HepG2 (cell line): Measurements from ENCODE around the gene PRKRIP1. TPM values are rescaled to one million over a fixed set of nuclear protein-coding genes. Genes with fewer than 3 reads are reported as not detected.
A peak's percentile ranks its signal among the peaks of the same experiment; 100 is the strongest.

Experiments
- ATAC-seq: fragments of 200-7000 bp; cut with Tn5 transposase; 3 replicates; pipeline ENCODE4 v1.9.1; 2020; ENCODE audit warnings: mild to moderate bottlenecking, moderate library complexity
- BruUV-seq: library from RNA; stranded (reverse); fragments of 400-500 nt; replicated peaks from 2 replicates; lab custom pipeline; 2021; lab: Mats Ljungman, UMichigan
- CTCF ChIA-PET: fragments of 300-600 bp; formaldehyde crosslinking; extraction: SDS; loops from one replicate; lab custom pipeline; 2021; ENCODE audit warnings: low total read pairs, inconsistent platforms, low intra/inter-chr PET ratio; lab: Yijun Ruan, JAX
- POLR2A ChIA-PET: fragments of 350-600 bp; sonication (Branson Sonifier 250); formaldehyde crosslinking; loops from one replicate; lab custom pipeline; 2020; ENCODE audit warnings: antibody characterized with exemption, inconsistent platforms; lab: Yijun Ruan, JAX
- DNase-seq: peaks from one replicate; pipeline ENCODE4 v3.0.0-alpha.2; 2015; ENCODE audit warnings: low spot score
- FAIRE-seq: peaks from 3 replicates; lab custom pipeline; 2011; peaks lifted over from hg19 to GRCh38; lab: Jason Lieb, UNC
- H2AFZ ChIP-seq: one replicate; pipeline ENCODE4 v1.6.1; 2011; ENCODE audit warnings: low read length, inconsistent platforms
- H3K27ac ChIP-seq: fragments of 300-600 bp; 3 replicates; pipeline ENCODE4 v1.8.0; 2011; ENCODE audit warnings: mixed run types, mild to moderate bottlenecking, mixed read lengths, low read length, inconsistent platforms; ENCODE audit not compliant: insufficient read depth; ENCODE audit errors: extremely low read length
- H3K27me3 ChIP-seq, 2 experiments: fragments of 200-600 bp in 1 of 2; 2 replicates in 1 of 2; 3 replicates in 1 of 2; pipeline versions ENCODE4 v1.6.0 to v1.8.0; 2011; ENCODE audit warnings: low read length in 2 of 2, mild to moderate bottlenecking in 2 of 2, moderate library complexity in 2 of 2, inconsistent platforms in 1 of 2; ENCODE audit not compliant: insufficient read depth in 2 of 2, control insufficient read depth in 1 of 2
- H3K36me3 ChIP-seq, 2 experiments: fragments of 200-600 bp in 1 of 2; replicated peaks in 1 of 2; 2 replicates in 1 of 2; 3 replicates in 1 of 2; pipeline versions ENCODE4 v1.5.1 to v1.8.0; 2011; ENCODE audit warnings: low read length in 2 of 2, inconsistent platforms in 1 of 2; ENCODE audit not compliant: insufficient read depth in 2 of 2, control insufficient read depth in 1 of 2
- H3K4me1 ChIP-seq: 2 replicates; pipeline ENCODE4 v1.5.1; 2012; ENCODE audit warnings: low read length, inconsistent platforms; ENCODE audit not compliant: insufficient read depth
- H3K4me2 ChIP-seq: 2 replicates; pipeline ENCODE4 v1.6.0; 2011; ENCODE audit warnings: low read depth, low read length, inconsistent platforms
- H3K4me3 ChIP-seq, 3 experiments: fragments of 200-600 bp in 1 of 3; sonication (generic), shearing (Covaris generic) in 1 of 3; replicated peaks in 1 of 3; 2 replicates each; pipeline ENCODE4 v1.5.1; 2011 to 2016; ENCODE audit warnings: low read length in 3 of 3, inconsistent platforms in 2 of 3, low read depth in 2 of 3, mild to moderate bottlenecking in 2 of 3, control low read depth in 1 of 3, mixed read lengths in 1 of 3; ENCODE audit not compliant: insufficient read depth in 1 of 3
- H3K79me2 ChIP-seq: one replicate; pipeline ENCODE4 v1.6.1; 2011; ENCODE audit warnings: low read length, inconsistent platforms; ENCODE audit not compliant: insufficient read depth
- H3K9ac ChIP-seq: 2 replicates; pipeline ENCODE4 v1.6.0; 2011; ENCODE audit warnings: mild to moderate bottlenecking, low read depth, low read length, inconsistent platforms; ENCODE audit not compliant: insufficient read depth
- H3K9me3 ChIP-seq: 2 replicates; pipeline ENCODE4 v1.5.1; 2012; ENCODE audit warnings: mild to moderate bottlenecking, low read length
- H4K20me1 ChIP-seq: 2 replicates; pipeline ENCODE4 v1.6.0; 2011; ENCODE audit warnings: inconsistent platforms, mild to moderate bottlenecking, low read length, moderate library complexity; ENCODE audit not compliant: insufficient read depth
- AGO2 ChIP-seq: fragments of 200-400 bp; formaldehyde crosslinking; optimal IDR thresholded peaks from 2 replicates; pipeline ENCODE3; 2017; ENCODE audit warnings: mild to moderate bottlenecking, low read depth, low read length, moderate library complexity
- CCDC6 ChIP-seq: sonication (generic); formaldehyde crosslinking; IDR thresholded peaks from 2 replicates; pipeline ENCODE4 v1.8.1; 2022; ENCODE audit warnings: mild to moderate bottlenecking, missing genetic modification reagents, moderate library complexity
- FOSL1 ChIP-seq: sonication (generic); formaldehyde crosslinking; IDR thresholded peaks from 2 replicates; pipeline ENCODE4 v1.9.0; 2021; ENCODE audit warnings: missing genetic modification reagents, borderline replicate concordance
- FOXM1 ChIP-seq: sonication (generic); formaldehyde crosslinking; IDR thresholded peaks from 2 replicates; pipeline ENCODE4 v1.5.0; 2020; ENCODE audit warnings: missing genetic modification reagents
- KAT8 ChIP-seq: IDR thresholded peaks from 2 replicates; pipeline ENCODE4 v1.6.1; 2016; ENCODE audit warnings: missing genetic modification reagents, missing compliant biosample characterization
- NFIC ChIP-seq: IDR thresholded peaks from 2 replicates; pipeline ENCODE4 v1.6.1; 2012; ENCODE audit warnings: mild to moderate bottlenecking, low read length, inconsistent platforms
- NR1H2 ChIP-seq: sonication (generic); formaldehyde crosslinking; IDR thresholded peaks from 2 replicates; pipeline ENCODE4 v1.8.1; 2022; ENCODE audit warnings: low read depth, missing genetic modification reagents, borderline replicate concordance
- RBFOX2 ChIP-seq: fragments of 200-400 bp; formaldehyde crosslinking; IDR thresholded peaks from 2 replicates; pipeline ENCODE4 v1.6.1; 2017; ENCODE audit warnings: low read depth, mild to moderate bottlenecking, low read length
- SPEN ChIP-seq: sonication (generic); formaldehyde crosslinking; IDR thresholded peaks from 2 replicates; pipeline ENCODE4 v1.5.1; 2020; ENCODE audit warnings: low read depth, mild to moderate bottlenecking, missing genetic modification reagents
- THYN1 ChIP-seq: sonication (generic); formaldehyde crosslinking; IDR thresholded peaks from 2 replicates; pipeline ENCODE4 v1.8.1; 2023; ENCODE audit warnings: low read depth, mild to moderate bottlenecking, moderate library complexity, missing genetic modification reagents, borderline replicate concordance
- ZBTB49 ChIP-seq: sonication (generic); formaldehyde crosslinking; IDR thresholded peaks from 2 replicates; pipeline ENCODE4 v1.4.0; 2020; ENCODE audit warnings: missing genetic modification reagents, borderline replicate concordance
- ZFP36L2 ChIP-seq: sonication (generic); formaldehyde crosslinking; IDR thresholded peaks from 2 replicates; pipeline ENCODE4 v1.4.0; 2020; ENCODE audit warnings: missing genetic modification reagents
- ZNF12 ChIP-seq: sonication (generic); formaldehyde crosslinking; IDR thresholded peaks from 2 replicates; pipeline ENCODE4 v1.5.0; 2020; ENCODE audit warnings: missing genetic modification reagents
- ZNF136 ChIP-seq: sonication (generic); formaldehyde crosslinking; IDR thresholded peaks from 2 replicates; pipeline ENCODE4 v1.8.1; 2022; ENCODE audit warnings: low read depth, mild to moderate bottlenecking, moderate library complexity, missing genetic modification reagents
- ZNF770 ChIP-seq: sonication (generic); formaldehyde crosslinking; IDR thresholded peaks from 2 replicates; pipeline ENCODE4 v1.5.0; 2020; ENCODE audit warnings: mild to moderate bottlenecking, missing genetic modification reagents
- ZNF772 ChIP-seq: sonication (generic); formaldehyde crosslinking; IDR thresholded peaks from 2 replicates; pipeline ENCODE4 v1.5.0; 2020; ENCODE audit warnings: mild to moderate bottlenecking, missing genetic modification reagents
- ZNF780A ChIP-seq: sonication (generic); formaldehyde crosslinking; IDR thresholded peaks from 2 replicates; pipeline ENCODE4 v1.8.0; 2022; ENCODE audit warnings: mild to moderate bottlenecking, missing genetic modification reagents, moderate library complexity
- WGBS: methylation state at CpG from one replicate; pipeline ENCODE4 v1.1.6; 2017; ENCODE audit warnings: low lambda C conversion rate; 5-methylcytosine and 5-hydroxymethylcytosine counted together
- in situ Hi-C: cut with HindIII; loops from 2 replicates; pipeline ENCODE4 v1.10.0; 2017; ENCODE audit warnings: low pct_unique_long_range_greater_than_20kb; ENCODE audit not compliant: extremely low pct_ligation_motif_present
- intact Hi-C: fragments of 100-400 bp; cut with micrococcal nuclease; formaldehyde crosslinking; loops from one replicate; pipeline ENCODE4 v1.10.0; 2022; ENCODE audit not compliant: unreplicated experiment
- polyA plus RNA-seq, 8 experiments: library from polyadenylated mRNA; depleted of rRNA in 3 of 8; stranded (reverse) in 7 of 8; unstranded in 1 of 8; fragments of >200 nt; fragmentation: Illumina TruSeq in 4 of 8; extraction: Trizol in 4 of 8; gene quantifications; 2 replicates each; pipeline versions ENCODE4 v1.2.1 to v1.2.3, GENCODE V29; 2011 to 2016; ENCODE audit warnings: low read depth in 4 of 8, missing spikeins in 1 of 8, mixed read lengths in 1 of 8; ENCODE audit not compliant: insufficient read depth in 1 of 8
- total RNA-seq, 5 experiments: library from RNA; depleted of rRNA; stranded (reverse); fragments of >200 nt; fragmentation: Illumina TruSeq; extraction: Trizol; gene quantifications; 2 replicates each; pipeline ENCODE4 v1.2.3, GENCODE V29; 2016; ENCODE audit warnings: low read depth in 1 of 5
- TF ChIP-seq, protein P1 (sequence below): sonication (generic); formaldehyde crosslinking; IDR thresholded peaks from 2 replicates; pipeline ENCODE4 v1.5.1; 2020; ENCODE audit warnings: missing genetic modification reagents, mild to moderate bottlenecking, borderline replicate concordance

Gene PRKRIP1
- total and polyA plus RNA-seq, 2 of the 13 experiments (the other 11 are each of a cell fraction or from before 2014, with no cell fraction given), result 13.2 to 16.8 TPM

DNA sequence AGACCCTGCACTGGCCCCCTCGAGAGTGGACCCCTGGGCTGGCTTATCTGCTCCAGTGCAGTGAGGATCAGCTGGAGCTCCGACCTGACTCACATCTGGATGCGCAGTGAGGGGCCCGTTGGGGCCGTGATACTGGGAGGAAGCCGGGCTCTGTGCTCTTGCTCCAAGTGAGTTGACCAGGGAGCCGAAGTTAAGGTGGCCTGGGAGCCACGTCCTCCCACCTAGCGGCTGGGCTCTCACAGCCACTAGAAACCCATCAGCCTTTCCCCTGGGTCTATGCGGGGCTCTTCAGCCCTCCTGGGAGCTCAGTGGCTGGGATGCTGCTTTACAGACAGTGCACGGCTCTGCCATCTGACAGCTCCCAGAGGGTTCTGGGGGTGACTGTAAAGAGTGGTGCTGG lies 59.4 kb downstream of the PRKRIP1 start:
- in situ Hi-C loops, result no loop called here

GRCh38 chr7:102456327-102456726 lies 60.2 kb downstream of the PRKRIP1 start:
- ChIA-PET POLR2A (no interaction called here), CTCF (no interaction called here)
- ATAC-seq (no peak), DNase-seq (no peak), FAIRE-seq (no peak)
- H3K36me3 ChIP-seq, result peaks cover 9 to 12% of the 10 kb centered on the region in 2 experiments; a peak in 3 of 5 replicates
- H3K4me2 ChIP-seq, result no peak overlapping the region
- in situ Hi-C loops (no loop called here), intact Hi-C loops (no loop called here)
- no peak overlapping the region for H2AFZ ChIP-seq
- H3K27ac ChIP-seq, result no peak overlapping the region
- no peak overlapping the region for H3K4me3 ChIP-seq
- WGBS, result 96% methylated on average over 10 of the region's 10 CpGs
- TSS peak; percentile 53 for BruUV-seq
- H3K9ac ChIP-seq, result no peak overlapping the region
- no peaks in the 10 kb centered on the region for H3K9me3 ChIP-seq
- H3K27me3 ChIP-seq, result no peaks in the 10 kb centered on the region
- H3K4me1 ChIP-seq, result peaks cover 10% of the 10 kb centered on the region
- TF ChIP-seq ZNF780A (CRISPR knock-in tag) (no peak), SPEN (CRISPR knock-in tag) (no peak), ZBTB49 (CRISPR knock-in tag) (no peak), NFIC (no peak), ZNF770 (CRISPR knock-in tag) (no peak), ZNF772 (CRISPR knock-in tag) (no peak), KAT8 (CRISPR knock-in tag) (no peak)
- TF ChIP-seq, protein P1, sequence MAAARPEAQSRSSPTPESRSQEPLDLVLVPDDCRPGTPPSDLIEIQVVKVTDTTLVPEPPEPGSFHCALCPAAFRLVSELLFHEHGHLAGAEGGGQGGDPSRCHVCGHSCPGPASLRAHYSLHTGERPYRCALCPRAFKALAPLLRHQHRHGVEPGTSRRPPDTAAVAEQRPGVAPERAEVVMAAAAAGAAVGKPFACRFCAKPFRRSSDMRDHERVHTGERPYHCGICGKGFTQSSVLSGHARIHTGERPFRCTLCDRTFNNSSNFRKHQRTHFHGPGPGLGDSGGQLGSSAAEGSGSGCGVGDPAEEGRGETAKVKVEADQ (CRISPR knock-in tag), result no peak
- H3K79me2 ChIP-seq, result no peaks in the 10 kb centered on the region
- no peaks in the 10 kb centered on the region for H4K20me1 ChIP-seq

More for the DNA sequence above, 59.4 kb downstream of the PRKRIP1 start:
- TF ChIP-seq FOSL1 (CRISPR knock-in tag) (no peak), ZFP36L2 (CRISPR knock-in tag) (no peak), FOXM1 (CRISPR knock-in tag) (no peak), CCDC6 (CRISPR knock-in tag) (no peak), AGO2 (peak; percentile 66), NR1H2 (CRISPR knock-in tag) (no peak), ZNF136 (CRISPR knock-in tag) (no peak), RBFOX2 (0 out of 2 replicates have a peak, but pooled peaks have one; percentile 27), ZNF12 (no peak), THYN1 (no peak)
- intact Hi-C loops, result no loop called here
- ATAC-seq (no peak), FAIRE-seq (no peak), DNase-seq (no peak)
- ChIA-PET POLR2A (no interaction called here), CTCF (no interaction called here)
- Histone ChIP-seq H3K27ac (no peak overlapping the region), H3K4me1 (peaks cover 16% of the 10 kb centered on the region), H3K9me3 (no peaks in the 10 kb centered on the region), H3K4me2 (no peak overlapping the region), H3K27me3 (no peaks in the 10 kb centered on the region), H3K9ac (no peak overlapping the region), H4K20me1 (no peaks in the 10 kb centered on the region), H3K79me2 (no peaks in the 10 kb centered on the region), H3K36me3 (peaks cover 9 to 12% of the 10 kb centered on the region in 2 experiments; a peak in 3 of 5 replicates), H2AFZ (no peak overlapping the region), H3K4me3 (no peak overlapping the region)
- BruUV-seq, result no TSS peak
- WGBS, result 83% methylated on average over 1 of the region's 11 CpGs
